ENCODE results near the gene ZNF451.
A peak's percentile ranks its signal among the peaks of the same experiment; 100 is the strongest.

The ZNF451 gene

DNA sequence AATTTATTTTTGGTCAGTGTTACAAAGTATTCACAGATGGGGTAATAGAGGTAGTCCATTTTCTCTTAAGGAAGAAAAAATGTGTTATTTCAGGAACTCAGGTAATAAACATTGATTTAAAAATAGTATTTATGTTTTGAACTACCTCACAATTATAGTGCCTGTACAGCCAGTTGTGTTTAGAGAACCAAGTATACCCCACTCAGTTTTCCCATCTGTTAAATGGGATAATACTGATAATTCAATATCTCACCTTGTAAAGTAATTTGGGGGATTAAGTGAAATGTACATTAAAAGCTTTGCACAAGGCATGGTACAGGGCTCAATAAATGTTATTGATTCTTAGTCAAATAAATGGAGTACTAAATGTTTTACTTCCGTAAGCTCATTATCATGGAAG lies 4.7 kb downstream of the ZNF451 start:
- no peak for DNase-seq (ENCODE audit: low spot score)

- DNase-seq (ENCODE audit: low spot score), result no peak
These were observed 7.6 kb downstream of the ZNF451 start for GRCh38 chr6:57097596-57097995.

DNA sequence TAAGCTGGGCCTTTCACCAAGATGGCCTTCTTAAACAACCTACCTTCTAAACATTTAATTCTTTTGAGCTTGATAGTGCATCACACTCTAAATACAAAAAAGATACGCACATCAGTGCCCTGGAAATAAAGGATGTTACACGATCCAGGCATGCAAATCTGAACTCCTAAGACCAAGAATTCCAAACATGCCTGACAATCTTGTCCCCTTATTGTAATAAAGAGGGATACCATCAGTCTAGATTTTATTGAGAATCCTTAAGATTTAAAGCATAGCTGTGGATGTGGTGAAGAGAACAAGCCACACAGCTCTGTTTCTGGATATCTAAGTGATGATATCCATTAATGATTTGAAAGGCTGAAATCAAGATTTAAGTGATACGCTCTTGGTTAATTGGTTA lies 13.0 kb downstream of the ZNF451 start:
- no peak for DNase-seq (ENCODE audit: low spot score)

DNA sequence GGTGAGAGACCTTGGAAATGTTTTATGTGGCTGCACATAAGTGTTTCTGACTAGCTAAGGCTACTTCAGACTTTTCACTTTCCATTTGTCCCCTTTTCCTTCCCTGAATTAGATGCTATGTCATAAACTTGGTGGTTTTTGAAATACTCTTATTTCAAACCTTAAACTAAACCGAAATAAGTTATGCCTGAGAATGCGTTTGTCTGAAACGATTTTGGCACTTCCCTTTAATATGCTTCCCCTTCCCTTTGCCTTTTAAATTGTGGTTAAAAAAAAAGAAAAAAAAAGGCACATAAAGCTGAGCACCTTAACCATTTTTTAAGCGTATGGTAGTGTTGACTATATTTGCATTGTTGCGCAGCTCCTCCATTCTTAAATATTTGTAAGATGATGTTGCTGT lies 14.3 kb downstream of the ZNF451 start:
- no peak for DNase-seq (ENCODE audit: low spot score)

DNA sequence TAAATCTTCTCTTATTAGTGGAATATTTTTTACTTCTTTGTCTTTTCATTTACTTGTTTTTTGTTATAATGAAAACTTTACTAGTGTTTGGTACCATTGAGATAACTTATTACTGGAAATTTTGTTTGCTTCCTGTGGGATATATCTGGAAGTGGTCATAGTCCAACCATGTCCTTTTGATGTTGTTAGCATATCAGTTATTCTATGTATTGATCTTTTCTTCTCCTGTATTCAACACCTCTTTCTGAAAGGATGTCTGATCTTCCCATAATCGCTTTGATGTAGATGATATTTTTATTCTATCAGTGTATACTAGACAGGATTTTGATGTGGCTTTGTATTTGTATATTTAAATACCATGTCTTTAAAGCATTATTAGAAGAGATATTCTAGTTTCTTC lies 17.0 kb downstream of the ZNF451 start:
- no peak for DNase-seq (ENCODE audit: low spot score)

DNA sequence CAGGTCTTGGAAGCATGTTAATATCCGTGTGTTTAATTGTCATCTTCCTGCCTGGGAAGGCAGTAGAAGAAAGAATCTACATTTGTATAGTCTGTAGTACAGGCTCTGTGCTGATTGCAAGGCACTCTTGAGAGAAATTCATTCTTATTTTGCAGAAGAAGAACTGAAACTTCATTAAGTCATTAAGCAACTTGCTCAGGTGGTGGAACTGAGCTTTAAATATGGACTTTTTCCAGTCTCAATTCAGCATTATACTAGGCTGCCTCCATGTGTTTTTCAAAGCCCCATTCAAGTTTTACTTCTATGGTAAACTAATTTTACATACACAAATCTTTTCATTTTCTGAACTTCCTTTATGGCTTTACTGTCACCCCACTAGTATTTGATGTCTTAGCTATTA lies 18.7 kb downstream of the ZNF451 start:
- DNase-seq (ENCODE audit: low spot score), result no peak

- no peak for DNase-seq (ENCODE audit: low spot score)
These were observed 19.9 kb downstream of the ZNF451 start for GRCh38 chr6:57109880-57110279.

- no peak for DNase-seq (ENCODE audit: low spot score)
These were observed 23.1 kb downstream of the ZNF451 start for GRCh38 chr6:57113105-57113504.

DNA sequence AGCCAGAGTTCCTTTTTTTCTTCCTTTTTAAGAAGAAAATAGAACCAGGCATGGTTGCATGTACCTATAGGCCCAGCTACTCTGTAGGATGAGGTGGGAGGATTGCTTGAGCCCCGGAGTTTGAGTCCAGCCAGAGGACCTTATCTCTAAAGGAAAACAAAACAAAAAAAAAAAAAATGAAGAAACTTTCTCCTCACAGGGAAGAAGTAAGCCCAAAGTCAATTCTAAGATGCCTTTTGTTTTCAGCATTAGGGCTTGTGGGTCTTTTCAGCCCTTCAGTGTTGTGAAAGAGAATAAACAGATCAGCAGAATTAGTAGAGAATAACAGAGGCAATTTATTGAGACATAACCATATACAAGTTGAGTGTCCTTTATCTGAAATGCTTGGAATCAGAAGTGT lies 26.8 kb downstream of the ZNF451 start:
- DNase-seq (ENCODE audit: low spot score), result no peak

GRCh38 chr6:57117796-57118195 lies 27.8 kb downstream of the ZNF451 start:
- no peak for DNase-seq (ENCODE audit: low spot score)

DNA sequence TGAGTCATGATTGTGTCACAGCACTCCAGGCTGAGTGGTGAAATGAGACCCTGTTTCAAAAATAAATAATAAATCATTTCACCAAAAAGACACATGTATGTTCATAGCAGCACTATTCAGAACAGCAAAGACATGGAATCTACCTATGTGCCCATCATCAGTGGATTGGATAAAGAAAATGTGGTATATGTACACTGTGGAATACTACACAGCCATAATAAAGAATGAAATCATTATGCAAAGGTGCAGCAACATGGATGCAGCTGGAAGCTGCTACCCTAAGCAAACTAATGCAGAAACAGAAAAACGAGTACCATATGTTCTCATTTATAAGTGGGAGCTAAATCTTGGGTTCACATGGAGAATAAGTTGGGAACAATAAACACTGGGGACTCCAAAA lies 33.1 kb downstream of the ZNF451 start:
- DNase-seq (ENCODE audit: low spot score), result no peak

- peak; percentile 53 for DNase-seq (ENCODE audit: low spot score)
These were observed 37.8 kb downstream of the ZNF451 start for GRCh38 chr6:57127763-57128162.

DNA sequence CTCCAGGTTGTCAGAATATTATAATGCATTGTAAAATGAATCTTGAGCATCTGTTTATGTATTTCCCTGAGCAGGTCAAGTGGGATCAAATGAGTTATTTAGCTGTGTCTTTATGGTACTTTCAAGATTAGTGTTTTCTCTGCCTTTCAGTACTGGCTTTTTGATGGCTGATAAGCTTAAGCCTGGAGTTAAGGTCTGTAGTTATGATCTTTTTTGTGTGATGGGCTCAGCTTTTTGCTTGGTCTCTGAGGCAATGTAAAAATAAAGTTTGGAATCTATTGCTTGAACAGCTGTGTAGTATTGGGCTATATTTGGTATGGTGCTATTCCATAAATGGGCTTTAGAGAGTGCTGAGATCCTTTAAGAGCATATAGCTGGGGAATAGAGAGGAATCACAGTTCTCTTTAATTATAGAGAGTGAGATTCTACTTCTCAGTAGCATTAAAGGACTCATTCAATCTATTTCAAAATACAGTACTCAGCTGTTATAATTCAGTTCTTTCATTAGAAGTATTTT lies 40.7 kb downstream of the ZNF451 start:
- DNase-seq (ENCODE audit: low spot score), result no peak

- DNase-seq (ENCODE audit: low spot score), result no peak
These were observed 45.0 kb downstream of the ZNF451 start for GRCh38 chr6:57134954-57135353.

- DNase-seq (ENCODE audit: low spot score), result no peak
These were observed 45.9 kb downstream of the ZNF451 start for GRCh38 chr6:57135885-57136284.

DNA sequence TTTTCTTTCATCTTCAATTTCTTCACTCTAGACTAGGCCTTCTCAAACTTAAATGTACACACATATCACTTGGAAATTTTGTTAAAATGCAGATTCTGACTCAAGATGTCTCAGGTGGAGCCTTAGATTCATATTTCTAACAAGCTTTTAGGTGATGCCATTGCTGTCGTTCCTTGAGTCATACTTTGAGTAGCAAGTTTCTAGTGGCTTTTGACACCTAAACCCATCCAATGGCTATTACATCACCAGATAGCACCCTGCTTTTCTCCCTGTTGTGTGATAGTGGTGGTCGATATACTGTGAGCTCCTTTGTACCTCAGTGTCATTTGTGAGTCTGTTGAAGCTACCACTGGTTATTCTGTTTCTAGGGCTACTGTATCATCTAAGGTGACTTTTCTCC lies 47.4 kb downstream of the ZNF451 start:
- no peak for DNase-seq (ENCODE audit: low spot score)

- no peak for DNase-seq (ENCODE audit: low spot score)
These were observed 48.0 kb downstream of the ZNF451 start for GRCh38 chr6:57138026-57138425.

- DNase-seq (ENCODE audit: low spot score), result no peak
These were observed 51.6 kb downstream of the ZNF451 start for GRCh38 chr6:57141451-57142177.

DNA sequence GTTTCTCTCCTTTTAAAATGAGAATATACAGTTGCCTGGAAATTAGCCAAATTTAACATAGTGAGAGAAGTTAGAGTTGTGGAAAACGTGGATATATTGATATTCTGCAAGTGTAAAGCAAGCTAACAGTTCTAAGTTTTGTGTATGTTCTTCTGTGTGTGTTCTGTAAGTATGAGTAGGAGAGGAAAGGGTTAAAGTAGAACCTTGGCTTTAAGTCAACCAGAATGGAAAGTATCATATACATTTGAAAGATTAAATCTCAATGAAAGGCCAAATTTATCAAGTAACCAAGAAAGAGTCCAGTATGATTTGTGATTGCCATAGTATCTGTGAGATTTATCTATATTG lies 52.2 kb downstream of the ZNF451 start:
- no peak for DNase-seq (ENCODE audit: low spot score)

DNA sequence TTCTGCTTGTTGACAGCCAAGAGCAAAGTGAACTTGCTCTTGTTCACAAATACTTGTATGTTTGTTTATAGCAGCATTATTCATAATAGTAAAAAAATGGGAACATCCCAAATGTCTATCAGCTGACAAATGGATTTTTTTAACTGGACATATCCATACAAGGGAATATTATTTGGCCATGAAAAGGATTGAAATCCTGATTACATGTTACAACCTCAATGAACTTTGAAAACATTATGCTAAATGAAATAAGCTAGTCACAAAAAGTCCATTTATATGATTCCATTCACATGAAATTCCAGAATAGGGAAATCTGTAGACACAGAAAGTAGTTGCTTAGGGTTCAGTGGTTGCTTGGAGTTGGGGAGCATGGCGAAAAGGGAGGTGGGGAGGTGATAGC lies 53.7 kb downstream of the ZNF451 start:
- no peak for DNase-seq (ENCODE audit: low spot score)

DNA sequence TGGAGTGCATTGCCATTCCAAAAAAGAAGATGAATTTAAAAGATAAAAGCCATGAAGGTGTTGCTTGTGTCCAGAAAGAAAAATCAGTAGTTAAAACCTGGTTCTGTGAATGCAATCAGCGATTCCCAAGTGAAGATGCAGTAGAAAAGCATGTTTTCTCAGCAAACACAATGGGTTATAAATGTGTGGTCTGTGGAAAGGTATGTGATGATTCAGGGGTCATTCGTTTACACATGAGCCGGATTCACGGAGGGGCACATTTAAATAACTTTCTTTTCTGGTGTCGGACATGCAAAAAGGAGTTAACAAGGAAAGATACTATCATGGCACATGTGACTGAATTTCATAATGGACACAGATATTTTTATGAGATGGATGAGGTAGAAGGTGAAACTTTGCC lies 57.4 kb downstream of the ZNF451 start:
- no peak for DNase-seq (ENCODE audit: low spot score)

GRCh38 chr6:57147955-57148858 lies 58.2 kb downstream of the ZNF451 start:
- no peak for DNase-seq (ENCODE audit: low spot score)

DNA sequence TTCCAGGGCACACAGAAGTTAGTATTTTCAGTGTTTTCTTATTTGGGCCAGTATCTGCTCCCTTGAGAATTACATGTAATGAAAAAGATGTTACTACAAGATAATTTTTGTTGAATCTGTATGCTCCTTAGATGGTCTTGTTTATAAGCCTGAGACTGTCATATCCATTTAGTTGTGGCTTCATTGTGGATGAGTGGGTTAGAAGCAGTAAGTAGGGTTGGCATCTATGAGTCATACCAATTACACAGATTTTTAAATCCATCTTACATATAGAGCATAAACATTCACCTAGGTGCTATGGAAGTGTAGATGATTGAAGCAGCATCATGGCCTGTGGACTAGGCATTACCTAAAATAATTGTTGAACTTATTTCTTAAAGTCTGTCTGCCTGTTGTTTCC lies 68.7 kb downstream of the ZNF451 start:
- DNase-seq (ENCODE audit: low spot score), result no peak

All from pons (tissue), 1 donor.